Measurements from ENCODE around the gene EDEM2. TPM values are rescaled to one million over a fixed set of nuclear protein-coding genes. Genes with fewer than 3 reads are reported as not detected.

EDEM2 gene
- total RNA-seq, 1 experiment from 2014 or later, result 22.8 TPM

DNA sequence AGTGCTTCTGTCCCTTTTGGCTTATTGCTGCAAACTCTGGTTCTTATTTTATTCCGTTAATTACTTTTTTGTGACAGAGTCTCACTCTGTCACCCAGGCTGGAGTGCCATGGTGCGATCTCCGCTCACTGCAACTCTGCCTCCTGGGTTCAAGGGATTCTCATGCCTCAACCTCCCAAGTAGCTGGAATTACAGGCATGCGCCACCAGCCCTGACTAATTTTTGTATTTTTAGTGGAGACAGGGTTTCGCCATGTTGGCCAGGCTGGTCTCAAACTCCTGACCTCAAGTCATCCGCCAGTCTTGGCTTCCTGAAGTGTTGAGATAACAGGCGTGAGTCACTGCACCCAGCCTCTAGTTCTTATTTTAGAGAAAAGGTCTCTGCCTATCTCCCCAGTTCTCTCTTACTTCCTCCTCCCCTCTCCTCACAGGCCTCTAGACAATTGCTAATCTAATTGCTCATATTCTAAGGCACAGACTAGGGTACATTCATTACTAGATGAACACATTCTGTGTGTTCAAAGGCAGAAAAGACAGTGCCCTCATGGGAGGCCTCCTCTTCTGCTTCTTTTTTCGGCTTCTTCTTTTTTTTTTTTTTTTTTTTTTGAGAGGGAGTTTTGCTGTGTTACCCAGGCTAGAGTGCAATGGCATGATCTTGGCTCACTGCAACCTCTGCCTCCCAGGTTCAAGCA is 27.0 kb downstream of the EDEM2 start:
- no peak for ATAC-seq
- ChIA-PET CTCF (no interaction called here), RAD21 (ENCODE audit: low non-redundant PET in 1 of 2, low total read pairs in 2 of 2, uncharacterized antibody in 2 of 2, unreplicated experiment in 2 of 2) (no interaction called here), POLR2A (no interaction called here)
- Histone ChIP-seq H3K4me1 (ENCODE audit: control insufficient read depth in 1 of 2, insufficient read depth in 2 of 2, low read length in 2 of 2) (no peaks in the 10 kb centered on the region), H2AFZ (ENCODE audit: low read depth, low read length, poor library complexity, severe bottlenecking) (no peak overlapping the region), H3K27me3 (ENCODE audit: insufficient read depth, low read length) (no peaks in the 10 kb centered on the region), H3K79me2 (ENCODE audit: insufficient read depth, low read length) (no peaks in the 10 kb centered on the region), H3K9me2 (ENCODE audit: insufficient read depth) (no peaks in the 10 kb centered on the region), H3K9me3 (ENCODE audit: control insufficient read depth in 1 of 2, insufficient read depth in 1 of 2, low read depth in 1 of 2, low read length in 2 of 2) (no peaks in the 10 kb centered on the region), H3K4me3 (replicated peaks in 1 of 2; ENCODE audit: low read depth in 1 of 2, low read length in 2 of 2) (no peak overlapping the region), H4K20me1 (ENCODE audit: insufficient read depth) (no peaks in the 10 kb centered on the region), H3K4me2 (ENCODE audit: low read length) (no peak overlapping the region), H3K27ac (ENCODE audit: low read depth, low read length) (no peak overlapping the region), H3K9ac (ENCODE audit: low read length) (no peak overlapping the region), H3K36me3 (ENCODE audit: control insufficient read depth in 1 of 2, insufficient read depth in 2 of 2, low read length in 2 of 2) (peaks cover 13 to 17% of the 10 kb centered on the region in 2 experiments; a peak in 3 of 4 replicates)
- no TSS peak for BruUV-seq (replicated peaks)
- intact Hi-C loops (cut with micrococcal nuclease), result no loop called here
- DNase-seq (ENCODE audit: low read depth, low spot score), result no peak
- TF ChIP-seq POLR2AphosphoS5 (IDR thresholded peaks at IDR 0.05; ENCODE audit: low read depth, low read length), result no peak
- TF ChIP-seq ZNF274 (IDR thresholded peaks at IDR 0.05; ENCODE audit: low read depth, low read length), result no peak
- no peak for TF ChIP-seq RAD21 (IDR thresholded peaks at IDR 0.05; ENCODE audit: low read depth)
- TF ChIP-seq, protein P1, sequence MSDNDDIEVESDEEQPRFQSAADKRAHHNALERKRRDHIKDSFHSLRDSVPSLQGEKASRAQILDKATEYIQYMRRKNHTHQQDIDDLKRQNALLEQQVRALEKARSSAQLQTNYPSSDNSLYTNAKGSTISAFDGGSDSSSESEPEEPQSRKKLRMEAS (IDR thresholded peaks at IDR 0.05), result no peak
- TF ChIP-seq SP1 (IDR thresholded peaks at IDR 0.05; ENCODE audit: low read depth), result no peak
- no peak for TF ChIP-seq EGR1 (IDR thresholded peaks at IDR 0.05; ENCODE audit: low read depth)
- TF ChIP-seq, protein P2, sequence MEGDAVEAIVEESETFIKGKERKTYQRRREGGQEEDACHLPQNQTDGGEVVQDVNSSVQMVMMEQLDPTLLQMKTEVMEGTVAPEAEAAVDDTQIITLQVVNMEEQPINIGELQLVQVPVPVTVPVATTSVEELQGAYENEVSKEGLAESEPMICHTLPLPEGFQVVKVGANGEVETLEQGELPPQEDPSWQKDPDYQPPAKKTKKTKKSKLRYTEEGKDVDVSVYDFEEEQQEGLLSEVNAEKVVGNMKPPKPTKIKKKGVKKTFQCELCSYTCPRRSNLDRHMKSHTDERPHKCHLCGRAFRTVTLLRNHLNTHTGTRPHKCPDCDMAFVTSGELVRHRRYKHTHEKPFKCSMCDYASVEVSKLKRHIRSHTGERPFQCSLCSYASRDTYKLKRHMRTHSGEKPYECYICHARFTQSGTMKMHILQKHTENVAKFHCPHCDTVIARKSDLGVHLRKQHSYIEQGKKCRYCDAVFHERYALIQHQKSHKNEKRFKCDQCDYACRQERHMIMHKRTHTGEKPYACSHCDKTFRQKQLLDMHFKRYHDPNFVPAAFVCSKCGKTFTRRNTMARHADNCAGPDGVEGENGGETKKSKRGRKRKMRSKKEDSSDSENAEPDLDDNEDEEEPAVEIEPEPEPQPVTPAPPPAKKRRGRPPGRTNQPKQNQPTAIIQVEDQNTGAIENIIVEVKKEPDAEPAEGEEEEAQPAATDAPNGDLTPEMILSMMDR (IDR thresholded peaks at IDR 0.05 in 2 of 3, conservative IDR thresholded peaks at IDR 0.05 in 1 of 3; ENCODE audit: borderline replicate concordance in 1 of 3, insufficient read depth in 1 of 3, low read depth in 2 of 3, low read length in 2 of 3), result no peak
- no peak for TF ChIP-seq CEBPB (IDR thresholded peaks at IDR 0.05; ENCODE audit: low read depth)
- no peak for TF ChIP-seq SIN3A (IDR thresholded peaks at IDR 0.05; ENCODE audit: low read depth)
- TF ChIP-seq FOSL1 (IDR thresholded peaks at IDR 0.05; ENCODE audit: low read depth), result no peak
- TF ChIP-seq, protein P3, sequence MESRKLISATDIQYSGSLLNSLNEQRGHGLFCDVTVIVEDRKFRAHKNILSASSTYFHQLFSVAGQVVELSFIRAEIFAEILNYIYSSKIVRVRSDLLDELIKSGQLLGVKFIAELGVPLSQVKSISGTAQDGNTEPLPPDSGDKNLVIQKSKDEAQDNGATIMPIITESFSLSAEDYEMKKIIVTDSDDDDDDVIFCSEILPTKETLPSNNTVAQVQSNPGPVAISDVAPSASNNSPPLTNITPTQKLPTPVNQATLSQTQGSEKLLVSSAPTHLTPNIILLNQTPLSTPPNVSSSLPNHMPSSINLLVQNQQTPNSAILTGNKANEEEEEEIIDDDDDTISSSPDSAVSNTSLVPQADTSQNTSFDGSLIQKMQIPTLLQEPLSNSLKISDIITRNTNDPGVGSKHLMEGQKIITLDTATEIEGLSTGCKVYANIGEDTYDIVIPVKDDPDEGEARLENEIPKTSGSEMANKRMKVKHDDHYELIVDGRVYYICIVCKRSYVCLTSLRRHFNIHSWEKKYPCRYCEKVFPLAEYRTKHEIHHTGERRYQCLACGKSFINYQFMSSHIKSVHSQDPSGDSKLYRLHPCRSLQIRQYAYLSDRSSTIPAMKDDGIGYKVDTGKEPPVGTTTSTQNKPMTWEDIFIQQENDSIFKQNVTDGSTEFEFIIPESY (IDR thresholded peaks at IDR 0.05; ENCODE audit: extremely low read depth, insufficient replicate concordance, low read length), result no peak
- no peak for TF ChIP-seq ZFX (IDR thresholded peaks at IDR 0.05)
- no peak for TF ChIP-seq POLR2A (IDR thresholded peaks at IDR 0.05; ENCODE audit: borderline replicate concordance, extremely low read depth, insufficient read depth, insufficient read length)
- TF ChIP-seq JUND (IDR thresholded peaks at IDR 0.05), result no peak
- no peak for TF ChIP-seq ELF1 (IDR thresholded peaks at IDR 0.05; ENCODE audit: borderline replicate concordance, low read depth)
- TF ChIP-seq YY1 (IDR thresholded peaks at IDR 0.05; ENCODE audit: extremely low read depth, insufficient replicate concordance, low read depth, low read length), result no peak
- no peak for TF ChIP-seq EZH2phosphoT487 (IDR thresholded peaks at IDR 0.05; ENCODE audit: borderline replicate concordance)
- TF ChIP-seq, protein P4, sequence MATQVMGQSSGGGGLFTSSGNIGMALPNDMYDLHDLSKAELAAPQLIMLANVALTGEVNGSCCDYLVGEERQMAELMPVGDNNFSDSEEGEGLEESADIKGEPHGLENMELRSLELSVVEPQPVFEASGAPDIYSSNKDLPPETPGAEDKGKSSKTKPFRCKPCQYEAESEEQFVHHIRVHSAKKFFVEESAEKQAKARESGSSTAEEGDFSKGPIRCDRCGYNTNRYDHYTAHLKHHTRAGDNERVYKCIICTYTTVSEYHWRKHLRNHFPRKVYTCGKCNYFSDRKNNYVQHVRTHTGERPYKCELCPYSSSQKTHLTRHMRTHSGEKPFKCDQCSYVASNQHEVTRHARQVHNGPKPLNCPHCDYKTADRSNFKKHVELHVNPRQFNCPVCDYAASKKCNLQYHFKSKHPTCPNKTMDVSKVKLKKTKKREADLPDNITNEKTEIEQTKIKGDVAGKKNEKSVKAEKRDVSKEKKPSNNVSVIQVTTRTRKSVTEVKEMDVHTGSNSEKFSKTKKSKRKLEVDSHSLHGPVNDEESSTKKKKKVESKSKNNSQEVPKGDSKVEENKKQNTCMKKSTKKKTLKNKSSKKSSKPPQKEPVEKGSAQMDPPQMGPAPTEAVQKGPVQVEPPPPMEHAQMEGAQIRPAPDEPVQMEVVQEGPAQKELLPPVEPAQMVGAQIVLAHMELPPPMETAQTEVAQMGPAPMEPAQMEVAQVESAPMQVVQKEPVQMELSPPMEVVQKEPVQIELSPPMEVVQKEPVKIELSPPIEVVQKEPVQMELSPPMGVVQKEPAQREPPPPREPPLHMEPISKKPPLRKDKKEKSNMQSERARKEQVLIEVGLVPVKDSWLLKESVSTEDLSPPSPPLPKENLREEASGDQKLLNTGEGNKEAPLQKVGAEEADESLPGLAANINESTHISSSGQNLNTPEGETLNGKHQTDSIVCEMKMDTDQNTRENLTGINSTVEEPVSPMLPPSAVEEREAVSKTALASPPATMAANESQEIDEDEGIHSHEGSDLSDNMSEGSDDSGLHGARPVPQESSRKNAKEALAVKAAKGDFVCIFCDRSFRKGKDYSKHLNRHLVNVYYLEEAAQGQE (IDR thresholded peaks at IDR 0.05; ENCODE audit: low read depth), result no peak
- no peak for TF ChIP-seq TCF7L2 (IDR thresholded peaks at IDR 0.05; ENCODE audit: borderline replicate concordance, extremely low read depth, insufficient read depth, insufficient read length)
- TF ChIP-seq, protein P5, sequence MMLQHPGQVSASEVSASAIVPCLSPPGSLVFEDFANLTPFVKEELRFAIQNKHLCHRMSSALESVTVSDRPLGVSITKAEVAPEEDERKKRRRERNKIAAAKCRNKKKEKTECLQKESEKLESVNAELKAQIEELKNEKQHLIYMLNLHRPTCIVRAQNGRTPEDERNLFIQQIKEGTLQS (IDR thresholded peaks at IDR 0.05), result no peak

All from HCT116 (cell line).